HG02642 (cell line): Measurements from ENCODE around the gene RIPOR3.
"Not testable (repeated sequence)": the region's sequence is repeated elsewhere in the genome, so short reads cannot be mapped to it uniquely, and the experiment has no call there.

Experiments
- ATAC-seq: cut with Tn5 transposase; IDR thresholded peaks from one replicate; pipeline ENCODE4 v1.9.1; 2021; ENCODE audit warnings: mild to moderate bottlenecking; ENCODE audit not compliant: unreplicated experiment, poor library complexity

The RIPOR3 gene

DNA sequence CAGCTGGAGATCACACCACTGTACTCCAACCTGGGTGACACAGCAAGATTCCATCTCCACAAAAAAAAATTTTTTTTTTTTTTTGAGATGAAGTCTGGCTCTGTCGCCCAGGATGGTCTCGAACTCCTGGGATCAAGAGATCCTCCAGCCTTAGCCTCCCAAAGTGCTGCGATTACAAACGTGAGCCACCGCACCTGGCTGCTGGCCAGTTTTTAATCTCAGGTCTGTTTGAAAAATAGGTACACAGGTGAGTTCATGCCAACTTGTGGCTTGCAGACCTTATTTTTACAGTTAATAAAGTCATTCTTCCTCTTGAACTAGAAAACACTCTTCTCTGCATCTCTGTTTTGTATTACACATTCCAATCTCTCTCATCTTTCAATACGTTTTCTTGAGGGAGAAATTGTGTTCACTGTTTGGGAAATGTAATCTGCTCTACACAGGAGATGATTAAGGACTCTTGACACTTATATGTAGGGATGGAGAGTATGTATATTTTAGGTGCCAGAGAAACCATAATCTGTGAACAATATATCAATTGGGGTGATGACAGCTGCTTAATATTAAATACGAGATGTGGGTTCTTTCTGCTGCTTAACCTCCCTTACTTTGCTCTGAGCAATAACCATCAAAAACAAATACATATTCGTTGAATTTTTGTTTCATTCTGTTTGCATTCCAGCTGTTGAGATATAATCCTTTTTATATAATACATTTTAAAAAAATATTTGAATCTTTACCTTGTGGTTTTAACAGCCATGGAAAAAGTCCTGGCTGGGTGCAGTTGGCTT is 17.7 kb upstream of the RIPOR3 start:
- ATAC-seq, result no peak

DNA sequence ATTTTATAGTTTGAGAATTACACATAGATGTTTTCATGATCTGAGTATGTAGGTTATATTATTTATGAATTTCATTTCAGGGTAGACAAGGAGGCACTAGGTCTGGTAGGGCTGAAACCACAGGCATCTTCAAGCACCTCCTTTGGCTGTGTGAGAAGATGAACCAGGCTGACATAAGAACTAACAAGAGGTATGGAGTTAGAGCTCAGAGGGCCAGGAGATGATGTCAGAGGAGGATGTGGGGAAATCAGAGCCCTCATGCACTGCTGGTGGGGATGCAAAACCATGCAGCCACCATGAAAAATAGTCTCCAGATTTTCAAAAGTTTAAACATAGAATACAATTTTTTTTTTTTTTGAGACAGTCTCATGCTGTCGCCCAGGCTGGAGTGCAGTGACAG is 13.6 kb upstream of the RIPOR3 start:
- no peak for ATAC-seq

DNA sequence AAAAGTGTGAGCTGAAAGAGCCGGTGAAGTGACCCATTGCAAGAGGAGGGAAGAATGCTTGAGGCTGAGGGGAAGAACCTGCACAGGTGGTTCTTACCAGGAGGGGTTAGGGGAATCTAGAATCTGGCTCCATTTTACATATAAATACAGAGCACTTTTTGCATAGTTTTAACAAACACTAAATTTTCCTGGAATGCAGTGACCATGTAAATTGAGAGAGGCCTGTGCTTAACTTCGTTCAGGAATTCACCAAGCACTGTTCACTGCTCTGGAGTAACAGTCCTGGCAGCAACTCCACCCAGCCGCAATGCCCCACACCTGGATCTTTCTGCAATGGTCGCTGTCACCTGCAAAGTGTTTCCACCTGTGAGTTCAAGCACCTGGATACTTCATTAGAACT is 13.2 kb upstream of the RIPOR3 start:
- ATAC-seq, result no peak

DNA sequence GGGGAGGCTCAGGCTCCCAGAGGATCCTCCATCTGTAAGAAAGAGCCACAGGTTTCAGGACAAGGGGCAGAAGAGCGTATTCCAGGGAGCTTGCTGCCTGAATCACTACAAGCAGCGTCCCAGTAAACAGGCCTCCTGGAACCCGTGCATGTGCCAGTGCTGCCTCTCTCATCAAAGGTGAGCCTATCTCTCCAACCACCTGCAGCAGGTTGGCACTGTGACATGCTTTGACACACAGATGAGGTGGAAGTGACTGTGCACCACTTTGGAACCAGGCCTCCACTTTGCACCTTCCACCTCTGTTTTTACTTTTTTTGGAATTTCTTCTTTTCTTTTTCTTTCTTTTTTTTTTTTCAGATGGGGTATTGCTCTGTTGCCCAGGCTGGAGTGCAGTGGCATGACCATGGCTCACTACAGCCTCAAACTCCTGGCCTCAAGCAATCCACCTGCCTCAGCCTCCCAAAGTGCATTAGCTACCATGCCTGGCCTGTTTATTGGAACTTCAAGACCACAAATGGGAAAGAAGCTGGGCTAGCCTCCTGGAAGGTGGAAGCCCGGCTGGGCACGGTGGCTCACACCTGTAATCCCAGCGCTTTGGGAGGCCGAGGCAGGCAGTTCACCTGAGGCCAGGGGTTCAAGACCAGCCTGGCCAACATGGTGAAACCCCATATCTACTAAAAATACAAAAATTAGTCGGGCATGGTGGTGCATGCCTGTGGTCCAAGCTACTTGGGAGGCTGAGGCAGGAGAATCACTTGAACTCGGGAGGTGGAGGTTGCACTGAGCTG is 12.5 kb upstream of the RIPOR3 start:
- ATAC-seq, result not testable (repeated sequence)

DNA sequence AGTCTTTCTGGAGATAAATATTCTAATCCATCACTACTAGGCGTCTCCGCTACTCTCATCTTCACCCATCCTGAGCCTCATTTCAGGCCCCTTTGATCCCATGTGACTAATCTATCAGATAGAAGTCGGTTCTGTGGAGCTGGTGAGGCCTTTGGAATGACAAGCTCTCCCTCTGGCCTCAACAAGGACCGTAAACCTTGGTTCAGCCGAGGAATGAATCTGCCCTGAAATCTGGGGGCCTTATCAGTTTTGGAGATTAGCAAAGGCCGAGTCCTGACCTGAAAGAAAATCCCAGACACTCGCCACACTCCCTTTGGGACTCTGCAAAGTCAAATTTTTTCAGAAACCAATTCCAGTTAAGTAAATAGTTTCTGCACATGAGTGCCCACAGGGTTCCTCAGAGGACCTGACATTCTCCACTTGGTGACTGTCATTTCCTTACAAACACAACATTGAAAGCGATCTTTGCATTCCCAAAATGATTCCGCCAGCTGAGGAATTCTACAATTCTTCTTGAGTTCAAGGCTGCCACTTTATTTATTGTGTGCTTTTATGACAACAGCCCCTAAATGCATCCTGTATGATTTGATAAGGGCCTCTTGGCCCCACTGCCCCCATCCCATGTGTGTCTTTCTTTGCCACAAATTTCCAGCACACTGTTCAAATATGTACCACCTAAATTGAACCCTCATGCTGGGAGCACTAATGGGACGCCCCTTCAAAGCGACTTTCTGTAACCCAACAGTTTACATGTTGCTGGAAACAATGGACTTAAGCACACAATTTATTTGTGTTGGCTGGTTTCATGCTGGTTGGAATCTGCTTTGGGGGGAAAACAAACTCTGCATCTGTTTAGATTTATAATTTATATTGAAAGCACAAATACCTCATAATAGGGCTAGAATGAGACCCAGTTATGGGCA is 10.0 kb upstream of the RIPOR3 start:
- ATAC-seq, result no peak

DNA sequence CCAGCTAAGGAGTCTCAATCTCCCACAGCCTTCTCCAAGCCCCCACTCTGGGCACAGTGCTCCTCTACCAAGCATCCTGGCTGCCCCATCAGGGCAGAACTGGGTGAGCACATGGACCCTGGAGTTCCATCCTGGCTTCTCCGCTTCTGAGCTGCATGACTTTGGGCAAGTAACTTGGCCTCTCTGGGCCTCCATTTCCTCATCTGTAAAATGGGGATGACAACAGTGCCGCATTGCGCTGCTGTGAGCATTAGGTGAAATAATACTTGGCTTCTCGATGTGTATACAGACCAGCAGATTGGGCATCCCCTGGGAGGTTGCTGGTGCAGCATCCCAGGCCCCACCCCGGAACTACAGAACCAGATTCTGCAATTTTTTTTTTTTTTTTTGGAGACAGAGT is 8.3 kb upstream of the RIPOR3 start:
- ATAC-seq, result no peak

DNA sequence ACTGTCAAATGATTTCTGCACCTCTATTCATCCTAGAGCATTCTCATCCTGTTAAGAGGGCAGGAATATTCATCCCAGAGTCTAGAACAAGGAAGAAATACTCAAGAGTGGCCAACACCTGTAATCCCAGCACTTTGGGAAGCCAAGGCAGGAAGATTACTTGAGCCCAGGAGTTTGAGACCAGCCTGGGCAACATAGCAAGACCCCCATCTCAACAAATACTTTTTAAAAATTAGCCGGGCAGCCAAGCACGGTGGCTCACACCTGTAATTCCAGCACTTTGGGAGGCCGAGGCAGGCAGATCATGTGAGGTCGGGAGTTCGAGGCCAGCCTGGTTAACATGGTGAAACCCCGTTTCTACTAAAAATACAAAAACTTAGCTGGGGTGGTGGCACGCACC is 6.9 kb upstream of the RIPOR3 start:
- ATAC-seq, result not testable (repeated sequence)

DNA sequence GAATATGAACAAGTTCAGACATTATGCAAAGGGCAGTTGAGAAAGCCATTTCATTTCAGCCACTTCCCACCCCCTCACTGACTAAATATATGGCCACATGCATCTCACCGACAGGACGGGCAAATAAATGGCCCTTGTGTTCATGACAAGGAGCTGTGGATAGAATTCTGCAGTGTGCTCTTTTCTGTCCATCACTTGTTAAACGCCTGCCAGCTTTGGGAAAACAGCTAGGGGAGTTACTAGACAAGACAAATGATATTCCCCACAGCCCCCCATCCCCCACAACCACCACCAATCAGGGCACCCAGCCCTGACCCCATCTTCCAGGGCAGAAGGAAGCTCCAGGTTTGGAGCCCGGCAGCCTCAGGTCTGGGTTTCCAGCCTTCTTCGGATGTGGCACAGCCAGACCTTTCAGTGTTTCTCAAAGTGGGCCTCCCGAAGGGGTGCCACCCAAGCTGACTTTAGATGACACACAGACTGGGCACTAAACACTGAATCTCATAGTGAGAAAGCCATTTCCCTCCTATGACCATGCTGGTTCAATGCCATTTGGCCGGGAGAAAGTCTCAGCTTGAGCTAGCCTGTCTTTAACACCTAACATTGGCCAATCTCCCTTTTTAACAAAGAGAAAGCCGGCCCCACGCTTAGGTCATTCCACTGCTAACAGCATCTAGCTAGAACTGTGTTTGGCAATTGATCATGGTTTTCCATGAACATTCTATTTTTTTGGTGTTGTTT is 4.0 kb upstream of the RIPOR3 start:
- ATAC-seq, result no peak

DNA sequence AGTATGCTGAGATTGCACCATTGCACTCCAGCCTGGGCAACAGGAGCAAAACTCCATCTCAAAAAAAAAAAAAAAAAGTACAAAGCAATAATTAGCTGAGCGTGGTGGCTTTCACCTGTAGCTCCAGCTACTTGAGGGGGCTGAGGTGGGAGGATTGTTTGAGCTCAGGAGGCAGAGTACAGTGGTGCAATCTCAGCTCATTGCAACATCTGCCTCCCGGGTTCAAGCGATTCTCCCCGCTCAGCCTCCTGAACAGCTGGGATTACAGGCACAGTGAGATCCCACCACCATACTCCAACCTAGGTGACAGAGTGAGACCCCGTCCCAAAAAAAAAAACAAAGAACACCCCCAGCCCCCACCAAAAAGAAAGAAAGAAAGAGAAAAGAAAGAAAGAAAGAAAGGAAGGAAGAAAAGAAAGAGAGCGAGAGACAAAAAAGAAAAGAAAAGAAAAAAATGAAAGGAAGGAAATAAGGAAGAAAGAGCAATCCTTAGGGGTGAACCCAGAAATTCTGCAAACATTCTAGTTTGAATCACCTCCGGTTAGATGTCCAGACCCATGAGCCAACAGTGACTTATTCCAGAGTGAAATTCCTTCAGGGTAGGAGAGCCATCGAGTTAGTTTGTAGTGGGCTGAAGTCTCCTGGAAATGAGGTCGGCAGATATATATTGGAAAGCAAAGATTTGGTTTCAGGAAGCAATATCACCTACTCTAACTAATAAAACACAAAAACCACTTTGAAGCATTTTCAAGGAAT is 3.2 kb upstream of the RIPOR3 start:
- no peak for ATAC-seq

DNA sequence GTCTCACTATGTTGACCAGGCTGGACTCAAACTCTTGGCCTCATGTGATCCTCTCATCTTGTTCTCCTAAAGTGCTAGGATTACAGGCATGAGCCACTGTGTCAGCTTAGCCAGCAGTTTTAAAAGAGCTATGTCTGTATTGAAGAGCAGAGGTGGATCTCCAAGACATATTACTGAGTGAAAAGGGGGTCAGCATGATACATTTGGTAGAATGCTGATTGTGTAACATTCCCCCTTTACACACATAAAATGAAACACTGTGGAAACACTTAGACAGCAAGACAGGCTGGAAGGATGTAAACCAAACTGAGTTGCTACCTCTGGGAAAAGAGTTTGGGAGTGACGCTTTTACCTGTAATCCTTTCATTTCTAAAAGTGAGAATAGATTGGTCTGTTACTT is 1.7 kb upstream of the RIPOR3 start:
- no peak for ATAC-seq

DNA sequence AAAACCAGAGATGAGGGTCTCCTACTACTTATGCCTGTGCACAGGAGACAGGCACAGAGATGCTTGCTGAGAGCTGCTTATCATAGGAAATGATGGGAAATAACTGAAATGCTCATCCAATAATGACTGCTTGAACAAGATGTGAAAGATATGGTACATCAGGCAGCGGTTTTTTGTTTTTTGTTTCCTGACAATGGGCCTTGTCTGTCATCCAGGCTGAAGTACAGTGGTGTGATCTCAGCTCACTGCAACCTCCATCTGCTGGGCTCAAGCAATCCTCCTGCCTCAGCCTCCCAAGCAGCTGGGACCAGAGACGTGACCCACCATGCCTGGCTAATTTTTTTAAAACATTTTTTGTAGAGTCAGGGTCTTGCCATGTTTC is 1.2 kb upstream of the RIPOR3 start:
- ATAC-seq, result no peak

DNA sequence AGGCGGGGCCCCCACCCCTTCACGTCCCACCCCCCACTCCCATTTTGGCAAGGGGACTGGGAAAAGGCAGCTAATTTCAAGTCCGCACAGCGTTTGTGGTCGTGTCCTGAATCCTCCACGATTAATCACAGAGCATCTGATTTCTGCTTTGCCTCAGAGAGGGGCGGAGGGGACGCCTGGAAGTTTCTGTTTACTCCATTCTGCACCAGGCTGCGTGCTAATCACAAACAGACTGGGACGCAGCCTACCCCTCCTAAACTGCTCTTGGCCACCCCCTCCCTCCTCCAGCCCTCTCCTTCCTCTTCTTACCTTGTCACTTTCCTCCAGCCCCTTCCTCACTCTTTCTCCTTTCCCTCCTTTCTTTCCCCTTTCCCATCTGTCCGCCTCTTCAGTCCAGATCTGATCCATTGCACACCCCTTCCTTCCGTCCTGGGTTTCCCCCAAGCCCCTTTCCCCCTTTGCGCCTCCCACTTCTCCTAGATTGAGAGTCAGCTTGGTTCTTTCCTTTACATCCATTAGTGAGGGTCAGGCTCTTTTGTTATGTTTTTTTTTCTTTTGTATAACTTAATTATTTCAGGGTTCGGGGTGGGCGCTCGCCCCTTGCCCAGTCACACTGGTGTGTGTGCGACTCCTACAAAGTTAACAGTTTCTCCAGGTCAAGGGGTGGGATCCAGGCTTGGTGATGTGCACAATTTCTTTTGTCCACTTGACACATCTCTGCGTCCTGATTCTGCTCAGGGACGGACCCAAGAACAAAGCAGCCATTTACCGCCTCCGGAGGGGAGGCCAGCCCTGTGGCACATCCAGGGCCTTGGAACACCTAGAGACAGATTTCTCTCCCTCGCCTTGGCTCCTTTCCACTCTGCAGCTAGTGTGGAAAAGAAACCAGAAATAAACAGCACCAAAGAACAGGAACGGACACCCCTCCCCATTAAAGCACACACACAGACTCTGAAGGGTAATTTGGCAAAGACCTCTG is 520 bp upstream of the RIPOR3 start:
- ATAC-seq, result no peak

DNA sequence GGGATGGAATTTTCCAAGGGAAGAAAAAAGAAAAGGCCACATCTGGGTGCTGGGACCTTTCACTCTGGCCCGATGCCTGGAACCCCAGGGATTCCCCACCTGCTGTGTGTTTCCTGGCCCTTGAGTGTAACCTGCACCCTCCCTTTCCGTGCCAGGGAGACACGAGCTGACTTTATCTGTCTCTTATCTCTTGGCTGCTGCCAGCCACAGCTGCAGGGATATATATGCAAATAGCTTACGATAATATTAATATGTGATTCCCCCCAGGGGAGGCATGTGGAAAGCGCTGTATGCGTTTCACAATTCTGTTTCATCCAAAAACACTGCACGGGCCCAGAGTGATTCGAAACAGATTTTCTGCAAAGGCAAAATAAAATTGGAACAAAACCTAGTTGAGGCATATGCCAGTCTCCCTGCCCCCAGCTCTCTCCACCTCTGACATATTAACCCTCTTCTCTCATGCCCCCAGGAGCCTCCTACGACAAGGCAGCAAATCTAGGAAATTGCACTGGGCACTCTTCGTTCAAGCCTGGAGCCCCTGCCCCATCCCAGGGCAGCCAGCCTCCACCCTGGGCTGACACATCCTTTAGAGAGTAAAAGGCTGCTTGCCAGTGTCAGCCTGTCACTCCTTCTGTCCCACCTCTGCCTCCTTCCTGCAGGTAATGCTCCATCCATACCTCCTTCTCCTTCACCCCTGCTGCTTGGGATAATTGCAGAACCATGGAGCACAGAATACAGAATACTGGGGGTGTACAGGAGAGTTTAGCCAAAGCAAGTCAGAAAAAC is 1.3 kb downstream of the RIPOR3 start:
- no peak for ATAC-seq

DNA sequence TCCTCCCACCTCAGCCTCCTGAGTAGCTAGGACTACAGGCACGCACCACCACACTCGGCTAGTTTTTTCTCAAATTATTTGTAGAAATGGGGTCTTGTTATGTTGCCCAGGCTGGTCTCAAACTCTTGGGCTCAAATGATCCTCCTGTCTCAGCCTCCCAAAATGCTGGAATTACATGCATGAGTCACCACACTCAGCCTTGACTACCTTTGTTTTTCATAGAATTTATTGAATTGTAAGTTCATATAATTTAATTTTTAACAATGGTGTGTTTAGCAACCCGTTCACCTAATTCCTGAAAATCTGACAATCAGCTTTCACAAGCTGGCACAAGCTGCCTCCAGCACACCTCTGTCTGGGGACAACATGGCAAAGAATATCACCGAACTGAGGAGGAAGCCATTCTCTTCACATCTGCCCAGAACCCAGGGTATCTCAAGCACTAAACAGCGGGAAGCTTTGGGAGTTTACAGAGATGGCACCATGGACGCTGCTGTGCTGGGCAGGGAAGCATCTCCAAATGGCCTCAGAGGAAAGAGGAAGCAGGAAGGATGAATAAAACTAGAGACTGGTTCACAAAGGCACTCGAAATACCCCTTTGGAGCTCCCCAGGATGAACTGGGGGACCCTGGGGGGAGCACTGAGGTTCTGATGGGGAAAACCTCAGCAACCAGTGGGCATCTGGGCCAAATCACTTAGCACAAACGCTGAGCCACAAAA is 2.9 kb downstream of the RIPOR3 start:
- no peak for ATAC-seq

DNA sequence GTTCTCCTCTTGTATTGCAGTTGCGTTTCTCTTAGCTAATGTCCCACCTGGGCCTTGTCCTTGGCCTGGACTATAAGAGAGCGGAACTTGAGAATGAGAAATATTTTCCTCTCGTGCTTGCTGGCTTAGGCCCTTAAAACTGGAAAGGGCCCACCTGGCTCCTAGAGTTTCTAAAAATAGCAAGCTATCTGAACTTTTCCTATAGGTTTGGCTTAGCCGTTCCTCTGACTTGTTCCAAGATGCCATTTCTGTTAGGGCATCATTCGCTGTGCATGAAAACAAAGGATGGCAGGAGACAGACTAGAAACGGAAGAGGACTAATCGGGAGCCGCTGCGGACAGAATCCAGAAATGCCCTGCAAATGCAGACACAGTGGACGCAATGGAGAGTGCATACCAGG is 4.5 kb downstream of the RIPOR3 start:
- ATAC-seq, result no peak

DNA sequence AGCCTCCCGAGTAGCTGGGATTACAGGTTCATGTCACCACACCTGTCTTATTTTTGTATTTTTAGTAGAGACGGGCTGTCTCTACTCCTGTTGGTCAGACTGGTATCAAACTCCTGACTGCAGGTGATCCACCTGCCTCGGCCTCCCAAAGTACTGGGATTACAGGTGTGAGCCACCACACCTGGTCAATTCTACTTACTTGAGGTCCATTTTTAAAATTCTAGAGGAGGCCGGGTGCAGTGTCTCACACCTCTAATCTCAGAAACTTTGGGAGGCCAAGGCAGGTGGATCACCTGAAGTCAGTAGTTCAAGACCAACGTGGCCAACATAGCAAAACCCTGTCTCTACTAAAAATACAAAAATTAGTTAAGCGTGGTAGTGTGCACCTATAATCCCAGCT is 7.8 kb downstream of the RIPOR3 start:
- ATAC-seq, result no peak

DNA sequence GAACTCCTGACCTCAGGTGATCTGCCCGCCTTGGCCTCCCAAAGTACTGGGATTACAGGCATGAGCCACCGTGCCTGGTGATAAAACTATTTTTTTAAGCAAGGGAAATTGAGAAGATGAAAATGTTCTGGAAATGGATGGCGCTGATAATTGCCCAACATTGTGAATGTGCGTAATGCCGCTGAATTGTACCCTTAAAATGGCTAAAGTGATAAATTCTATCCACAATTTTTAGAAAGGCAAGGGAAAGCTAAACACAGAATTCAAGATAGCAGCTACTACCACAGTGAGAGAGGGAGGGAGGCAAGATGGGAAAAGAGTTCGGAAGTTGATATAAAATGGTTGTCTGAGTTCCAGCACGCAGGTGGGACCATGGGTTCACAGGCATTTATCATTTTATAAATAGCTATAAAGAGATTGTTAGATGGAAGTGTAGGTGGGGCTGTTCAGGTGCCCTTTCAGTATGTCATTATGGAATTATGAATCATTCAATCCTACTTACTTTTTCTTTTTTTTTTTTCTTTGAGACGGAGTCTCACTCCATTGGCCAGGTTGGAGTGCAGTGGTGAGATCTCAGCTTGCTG is 8.3 kb downstream of the RIPOR3 start:
- ATAC-seq, result no peak
